ENCODE results near the gene ATP6V0C. TPM values are rescaled to one million over a fixed set of nuclear protein-coding genes. Genes with fewer than 3 reads are reported as not detected.

The ATP6V0C gene
- total RNA-seq, 2 donors from 2014 or later: 176 to 180 TPM

- WGBS, 2 experiments (ENCODE audit: insufficient coverage in 1 of 2, insufficient read length in 1 of 2): 15 to 26% methylated on average over 28 to 55 of the region's 55 CpGs
- Histone ChIP-seq H3K27ac (ENCODE audit: low read depth, low read length) (no peak overlapping the region), H3K36me3 (ENCODE audit: control insufficient read depth, insufficient read depth, low read length) (no peaks in the 10 kb centered on the region), H3K4me1 (ENCODE audit: control insufficient read depth, insufficient read depth, low read length) (peaks cover 3% of the 10 kb centered on the region), H3K9ac (ENCODE audit: extremely low read depth, low read length, poor library complexity, severe bottlenecking) (no peak overlapping the region), H3K9me3 (ENCODE audit: control insufficient read depth, low read length) (no peaks in the 10 kb centered on the region), H3K4me3 (ENCODE audit: low read length) (peak overlapping the region; percentile 77), H3K27me3 (ENCODE audit: control insufficient read depth, insufficient read depth, low read length, poor library complexity, severe bottlenecking) (peaks cover 31% of the 10 kb centered on the region)
- H3K4me1 Mint-ChIP-seq: peaks cover 2% of the 10 kb centered on the region
- peaks cover 31% of the 10 kb centered on the region for H3K27me3 Mint-ChIP-seq (ENCODE audit: insufficient read depth)
- peak overlapping the region; percentile 63 for H3K4me3 Mint-ChIP-seq
- H3K36me3 Mint-ChIP-seq (ENCODE audit: low read depth): no peaks in the 10 kb centered on the region
- TF ChIP-seq, protein P1, sequence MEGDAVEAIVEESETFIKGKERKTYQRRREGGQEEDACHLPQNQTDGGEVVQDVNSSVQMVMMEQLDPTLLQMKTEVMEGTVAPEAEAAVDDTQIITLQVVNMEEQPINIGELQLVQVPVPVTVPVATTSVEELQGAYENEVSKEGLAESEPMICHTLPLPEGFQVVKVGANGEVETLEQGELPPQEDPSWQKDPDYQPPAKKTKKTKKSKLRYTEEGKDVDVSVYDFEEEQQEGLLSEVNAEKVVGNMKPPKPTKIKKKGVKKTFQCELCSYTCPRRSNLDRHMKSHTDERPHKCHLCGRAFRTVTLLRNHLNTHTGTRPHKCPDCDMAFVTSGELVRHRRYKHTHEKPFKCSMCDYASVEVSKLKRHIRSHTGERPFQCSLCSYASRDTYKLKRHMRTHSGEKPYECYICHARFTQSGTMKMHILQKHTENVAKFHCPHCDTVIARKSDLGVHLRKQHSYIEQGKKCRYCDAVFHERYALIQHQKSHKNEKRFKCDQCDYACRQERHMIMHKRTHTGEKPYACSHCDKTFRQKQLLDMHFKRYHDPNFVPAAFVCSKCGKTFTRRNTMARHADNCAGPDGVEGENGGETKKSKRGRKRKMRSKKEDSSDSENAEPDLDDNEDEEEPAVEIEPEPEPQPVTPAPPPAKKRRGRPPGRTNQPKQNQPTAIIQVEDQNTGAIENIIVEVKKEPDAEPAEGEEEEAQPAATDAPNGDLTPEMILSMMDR (conservative IDR thresholded peaks at IDR 0.05): no peak
- DNase-seq: peak; percentile 76
- no peaks in the 10 kb centered on the region for H3K9me3 Mint-ChIP-seq
- no peak overlapping the region for H3K27ac Mint-ChIP-seq
Measured at GRCh38 chr16:2475413-2476344, 38.1 kb upstream of the ATP6V0C start.

GRCh38 chr16:2476345-2476720, 37.4 kb upstream of the ATP6V0C start:
- Histone ChIP-seq H3K9ac (ENCODE audit: extremely low read depth, low read length, poor library complexity, severe bottlenecking) (no peak overlapping the region), H3K36me3 (ENCODE audit: control insufficient read depth, insufficient read depth, low read length) (no peaks in the 10 kb centered on the region), H3K27ac (ENCODE audit: low read depth, low read length) (no peak overlapping the region), H3K4me3 (ENCODE audit: low read length) (peak overlapping the region; percentile 77), H3K4me1 (ENCODE audit: control insufficient read depth, insufficient read depth, low read length) (peaks cover 3% of the 10 kb centered on the region), H3K27me3 (ENCODE audit: control insufficient read depth, insufficient read depth, low read length, poor library complexity, severe bottlenecking) (peaks cover 30% of the 10 kb centered on the region), H3K9me3 (ENCODE audit: control insufficient read depth, low read length) (no peaks in the 10 kb centered on the region)
- TF ChIP-seq, protein P1 (conservative IDR thresholded peaks at IDR 0.05): no peak
- Mint-ChIP-seq H3K9me3 (no peaks in the 10 kb centered on the region), H3K27me3 (ENCODE audit: insufficient read depth) (peaks cover 30% of the 10 kb centered on the region), H3K4me3 (peak overlapping the region; percentile 63), H3K36me3 (ENCODE audit: low read depth) (no peaks in the 10 kb centered on the region), H3K27ac (no peak overlapping the region), H3K4me1 (peaks cover 2% of the 10 kb centered on the region)
- WGBS, 2 experiments (ENCODE audit: insufficient coverage in 1 of 2, insufficient read length in 1 of 2): 93 to 98% methylated on average over 7 to 9 of the region's 9 CpGs
- no peak for DNase-seq

- Histone ChIP-seq H3K36me3 (ENCODE audit: control insufficient read depth, insufficient read depth, low read length) (no peaks in the 10 kb centered on the region), H3K4me1 (ENCODE audit: control insufficient read depth, insufficient read depth, low read length) (peaks cover 3% of the 10 kb centered on the region), H3K4me3 (ENCODE audit: low read length) (no peak overlapping the region), H3K9ac (ENCODE audit: extremely low read depth, low read length, poor library complexity, severe bottlenecking) (no peak overlapping the region), H3K9me3 (ENCODE audit: control insufficient read depth, low read length) (no peaks in the 10 kb centered on the region), H3K27me3 (ENCODE audit: control insufficient read depth, insufficient read depth, low read length, poor library complexity, severe bottlenecking) (peaks cover 27% of the 10 kb centered on the region), H3K27ac (ENCODE audit: low read depth, low read length) (no peak overlapping the region)
- WGBS, 2 experiments (ENCODE audit: insufficient coverage in 1 of 2, insufficient read length in 1 of 2): 90 to 94% methylated on average over 3 of the region's 3 CpGs
- Mint-ChIP-seq H3K4me3 (no peak overlapping the region), H3K9me3 (no peaks in the 10 kb centered on the region), H3K27me3 (ENCODE audit: insufficient read depth) (peaks cover 30% of the 10 kb centered on the region), H3K4me1 (peaks cover 2% of the 10 kb centered on the region), H3K36me3 (ENCODE audit: low read depth) (no peaks in the 10 kb centered on the region), H3K27ac (no peak overlapping the region)
- TF ChIP-seq, protein P1 (conservative IDR thresholded peaks at IDR 0.05): no peak
- DNase-seq: no peak
Measured at GRCh38 chr16:2476741-2477140, 37.0 kb upstream of the ATP6V0C start.

All from endodermal cell (in vitro differentiated cells).